H1 (cell line): ENCODE results near the gene LIN37. TPM values are rescaled to one million over a fixed set of nuclear protein-coding genes. Genes with fewer than 3 reads are reported as not detected.

Experiments
- CTCF ChIA-PET: fragments of 300-600 bp; sonication (Branson Sonifier 250); formaldehyde crosslinking; loops from one replicate; lab custom pipeline; 2021; ENCODE audit not compliant: partially characterized antibody; lab: Charles Lee
- POLR2A ChIA-PET: fragments of 300-600 bp; sonication (Branson Sonifier 250); formaldehyde crosslinking; loops from one replicate; lab custom pipeline; 2021; ENCODE audit warnings: inconsistent platforms; ENCODE audit not compliant: partially characterized antibody; lab: Charles Lee
- DNase-seq, 2 experiments: peaks; one replicate each; pipeline versions ENCODE4 v3.0.0 to v3.0.0-alpha.2; 2010 to 2022; ENCODE audit warnings: low spot score in 2 of 2, low read depth in 1 of 2, mixed read lengths in 1 of 2
- FAIRE-seq: peaks from 2 replicates; lab custom pipeline; 2011; peaks lifted over from hg19 to GRCh38; lab: Jason Lieb, UNC
- H2AFZ ChIP-seq: 2 replicates; pipeline ENCODE4 v1.8.1; 2012; ENCODE audit warnings: low read length, inconsistent platforms
- H2AK5ac ChIP-seq: 2 replicates; pipeline ENCODE4 v1.6.1; 2013; ENCODE audit warnings: low read depth, low read length
- H2BK120ac ChIP-seq: replicated peaks from 2 replicates; pipeline ENCODE3; 2013; ENCODE audit warnings: low read depth, low read length, inconsistent platforms
- H2BK12ac ChIP-seq: 2 replicates; pipeline ENCODE4 v1.6.1; 2013; ENCODE audit warnings: low read depth, low read length
- H2BK15ac ChIP-seq: 2 replicates; pipeline ENCODE4 v1.6.1; 2013; ENCODE audit warnings: low read length
- H2BK20ac ChIP-seq: 2 replicates; pipeline ENCODE4 v1.6.1; 2013; ENCODE audit warnings: low read length
- H2BK5ac ChIP-seq: 2 replicates; pipeline ENCODE4 v1.6.1; 2013; ENCODE audit warnings: low read depth, low read length
- H3K14ac ChIP-seq: 2 replicates; pipeline ENCODE4 v1.6.1; 2013; ENCODE audit warnings: inconsistent platforms; ENCODE audit not compliant: insufficient read length
- H3K18ac ChIP-seq: 2 replicates; pipeline ENCODE4 v1.6.1; 2013; ENCODE audit warnings: low read length; ENCODE audit errors: extremely low read depth
- H3K23ac ChIP-seq: 2 replicates; pipeline ENCODE4 v1.6.1; 2013; ENCODE audit warnings: inconsistent platforms; ENCODE audit not compliant: insufficient read length
- H3K23me2 ChIP-seq: 2 replicates; pipeline ENCODE4 v1.6.1; 2013; ENCODE audit warnings: low read depth, low read length
- H3K27ac ChIP-seq: 2 replicates; pipeline ENCODE4 v1.6.1; 2011; ENCODE audit warnings: low read depth, low read length, inconsistent platforms
- H3K27me3 ChIP-seq, 4 experiments: replicated peaks in 1 of 4; 1 replicate in 1 of 4; 2 replicates in 3 of 4; pipeline versions ENCODE4 v1.6.1 to v1.8.1; 2011 to 2013; ENCODE audit warnings: low read length in 3 of 4, mild to moderate bottlenecking in 3 of 4, inconsistent platforms in 2 of 4, mixed read lengths in 2 of 4, moderate library complexity in 1 of 4; ENCODE audit not compliant: control insufficient read depth in 3 of 4, insufficient read depth in 3 of 4; ENCODE audit errors: extremely low read depth in 1 of 4
- H3K36me3 ChIP-seq, 4 experiments: 2 replicates each; pipeline versions ENCODE4 v1.6.1 to v1.8.1; 2011 to 2013; ENCODE audit warnings: mild to moderate bottlenecking in 4 of 4, low read length in 3 of 4, moderate library complexity in 2 of 4, control low read depth in 1 of 4, inconsistent platforms in 1 of 4; ENCODE audit not compliant: insufficient read depth in 4 of 4, control insufficient read depth in 2 of 4
- H3K4ac ChIP-seq: replicated peaks from 2 replicates; pipeline ENCODE3; 2013; ENCODE audit warnings: low read length, low read depth, mixed read lengths, inconsistent platforms; ENCODE audit not compliant: insufficient read length
- H3K4me1 ChIP-seq, 4 experiments: replicated peaks in 1 of 4; 1 replicate in 1 of 4; 2 replicates in 3 of 4; pipeline versions ENCODE4 v1.6.1 to v1.8.1; 2011 to 2013; ENCODE audit warnings: low read length in 3 of 4, inconsistent platforms in 2 of 4, mixed read lengths in 1 of 4; ENCODE audit not compliant: insufficient read depth in 4 of 4, control insufficient read depth in 3 of 4
- H3K4me2 ChIP-seq, 2 experiments: 2 replicates each; pipeline versions ENCODE4 v1.6.1 to v1.8.1; 2011 to 2013; ENCODE audit warnings: low read depth in 2 of 2, low read length in 2 of 2, control low read depth in 1 of 2, inconsistent platforms in 1 of 2, mild to moderate bottlenecking in 1 of 2; ENCODE audit not compliant: insufficient read depth in 1 of 2
- H3K4me3 ChIP-seq, 4 experiments: fragments of 200-600, 300-600 bp in 1 of 4; sonication (generic), shearing (Covaris generic), sonication (Bioruptor Twin) in 1 of 4; 2 replicates each; pipeline versions ENCODE4 v1.5.1 to v1.8.1; 2011 to 2016; ENCODE audit warnings: low read length in 4 of 4, low read depth in 3 of 4, control low read depth in 2 of 4, inconsistent platforms in 2 of 4, mild to moderate bottlenecking in 2 of 4, mixed read lengths in 1 of 4, moderate library complexity in 1 of 4; ENCODE audit not compliant: insufficient read depth in 2 of 4; ENCODE audit errors: extremely low read depth in 1 of 4
- H3K56ac ChIP-seq: replicated peaks from 2 replicates; pipeline ENCODE3; 2013; ENCODE audit warnings: low read depth, mild to moderate bottlenecking, mixed read lengths, low read length, inconsistent platforms; ENCODE audit not compliant: insufficient read length
- H3K79me1 ChIP-seq: 2 replicates; pipeline ENCODE4 v1.6.1; 2013; ENCODE audit warnings: low read depth, low read length, control low read depth
- H3K79me2 ChIP-seq, 2 experiments: 2 replicates each; pipeline versions ENCODE4 v1.6.1 to v1.8.1; 2012 to 2013; ENCODE audit warnings: low read length in 2 of 2, mild to moderate bottlenecking in 2 of 2, inconsistent platforms in 1 of 2; ENCODE audit not compliant: insufficient read depth in 2 of 2, control insufficient read depth in 1 of 2
- H3K9ac ChIP-seq, 4 experiments: replicated peaks in 1 of 4; 1 replicate in 1 of 4; 2 replicates in 3 of 4; pipeline versions ENCODE4 v1.6.1 to v1.8.1; 2011 to 2013; ENCODE audit warnings: low read depth in 3 of 4, low read length in 3 of 4, control low read depth in 2 of 4, mild to moderate bottlenecking in 2 of 4, moderate library complexity in 2 of 4, inconsistent platforms in 1 of 4; ENCODE audit errors: extremely low read depth in 1 of 4
- H3K9me3 ChIP-seq, 2 experiments: 2 replicates each; pipeline versions ENCODE4 v1.6.1 to v1.8.1; 2012 to 2013; ENCODE audit warnings: mild to moderate bottlenecking in 2 of 2, moderate library complexity in 2 of 2, control low read depth in 1 of 2, inconsistent platforms in 1 of 2, low read depth in 1 of 2, low read length in 1 of 2, mixed read lengths in 1 of 2; ENCODE audit not compliant: insufficient read depth in 2 of 2
- H4K20me1 ChIP-seq, 2 experiments: replicated peaks in 1 of 2; 2 replicates each; pipeline versions ENCODE3 to v1.8.1; 2011 to 2013; ENCODE audit warnings: inconsistent platforms in 2 of 2, low read length in 2 of 2, mild to moderate bottlenecking in 1 of 2; ENCODE audit not compliant: insufficient read depth in 2 of 2, control insufficient read depth in 1 of 2
- H4K5ac ChIP-seq: 2 replicates; pipeline ENCODE4 v1.6.1; 2013; ENCODE audit warnings: low read length, low read depth, mixed read lengths, inconsistent platforms; ENCODE audit not compliant: insufficient read length
- H4K8ac ChIP-seq: 2 replicates; pipeline ENCODE4 v1.8.0; 2013; ENCODE audit warnings: mild to moderate bottlenecking, moderate library complexity, low read length, inconsistent platforms; ENCODE audit not compliant: insufficient read depth; ENCODE audit errors: extremely low read depth
- H4K91ac ChIP-seq: replicated peaks from 2 replicates; pipeline ENCODE3; 2013; ENCODE audit warnings: low read length, mixed read lengths, inconsistent platforms; ENCODE audit not compliant: insufficient read length
- CEBPB ChIP-seq: IDR thresholded peaks from 2 replicates; pipeline ENCODE4 v1.6.1; 2012; ENCODE audit warnings: low read depth, low read length
- CTCF ChIP-seq, 3 experiments: IDR thresholded peaks; 1 replicate in 2 of 3; 2 replicates in 1 of 3; pipeline versions ENCODE4 v1.5.1 to v1.6.1; 2011; ENCODE audit warnings: low read length in 3 of 3, mild to moderate bottlenecking in 3 of 3, inconsistent platforms in 2 of 3, low read depth in 1 of 3, moderate library complexity in 1 of 3; ENCODE audit not compliant: insufficient read depth in 1 of 3; ENCODE audit errors: control extremely low read depth in 1 of 3
- EGR1 ChIP-seq: IDR thresholded peaks from 2 replicates; pipeline ENCODE4 v1.6.1; 2011; ENCODE audit warnings: low read depth, low read length, borderline replicate concordance
- GABPA ChIP-seq: IDR thresholded peaks from 2 replicates; pipeline ENCODE4 v1.6.1; 2011; ENCODE audit warnings: mild to moderate bottlenecking, low read length, moderate library complexity, borderline replicate concordance; ENCODE audit not compliant: insufficient read depth
- NANOG ChIP-seq: IDR thresholded peaks from 2 replicates; pipeline ENCODE4 v1.6.1; 2011; ENCODE audit warnings: low read length, low read depth, mild to moderate bottlenecking, inconsistent platforms; ENCODE audit not compliant: insufficient read depth, poor library complexity, severe bottlenecking
- RBBP5 ChIP-seq: IDR thresholded peaks from 2 replicates; pipeline ENCODE4 v1.7.1; 2012; ENCODE audit warnings: low read depth, mild to moderate bottlenecking, inconsistent platforms, low read length, moderate library complexity, borderline replicate concordance
- SP1 ChIP-seq: IDR thresholded peaks from 2 replicates; pipeline ENCODE4 v1.6.1; 2011; ENCODE audit warnings: low read depth, low read length
- TBP ChIP-seq: IDR thresholded peaks from 2 replicates; pipeline ENCODE4 v1.6.1; 2011; ENCODE audit warnings: low read depth, low read length, improper control_type of control experiment
- WGBS, 2 experiments: shearing (Covaris generic) in 1 of 2; methylation state at CpG; one replicate each; pipeline versions ENCODE4 v1.1.6 to v1.1.7; 2013 to 2015; ENCODE audit warnings: low lambda C conversion rate in 2 of 2, mixed read lengths in 2 of 2, inconsistent platforms in 1 of 2, low coverage in 1 of 2, missing lambda C conversion rate in 1 of 2; ENCODE audit not compliant: insufficient replicate concordance in 2 of 2, insufficient coverage in 1 of 2, insufficient read length in 1 of 2; ENCODE audit errors: extremely low coverage in 1 of 2, missing lambda C conversion rate in 1 of 2; 5-methylcytosine and 5-hydroxymethylcytosine counted together
- polyA plus RNA-seq, 7 experiments: library from polyadenylated mRNA; depleted of rRNA in 3 of 7; stranded (reverse) in 5 of 7; unstranded in 2 of 7; fragments of >200 nt in 5 of 7; fragments of 200-250 nt in 2 of 7; gene quantifications; 1 replicate in 5 of 7; 2 replicates in 1 of 7; 4 replicates in 1 of 7; pipeline versions ENCODE4 v1.2.1 to v1.2.3, GENCODE V29; 2011 to 2013; ENCODE audit warnings: missing spikeins in 2 of 7, mixed read lengths in 2 of 7
- total RNA-seq: library from RNA; stranded (reverse); fragmentation: NEBNext Ultra II Directional; extraction: Animal tissue kit (Norgen Biotek cat#: 25700); gene quantifications from 2 replicates; pipeline ENCODE4 v1.2.1, GENCODE V29; 2021

LIN37 gene
- total and polyA plus RNA-seq, 2 of the 8 experiments (the other 6 are each of a cell fraction or from before 2014, with no cell fraction given), result 3.8 to 9.8 TPM

DNA sequence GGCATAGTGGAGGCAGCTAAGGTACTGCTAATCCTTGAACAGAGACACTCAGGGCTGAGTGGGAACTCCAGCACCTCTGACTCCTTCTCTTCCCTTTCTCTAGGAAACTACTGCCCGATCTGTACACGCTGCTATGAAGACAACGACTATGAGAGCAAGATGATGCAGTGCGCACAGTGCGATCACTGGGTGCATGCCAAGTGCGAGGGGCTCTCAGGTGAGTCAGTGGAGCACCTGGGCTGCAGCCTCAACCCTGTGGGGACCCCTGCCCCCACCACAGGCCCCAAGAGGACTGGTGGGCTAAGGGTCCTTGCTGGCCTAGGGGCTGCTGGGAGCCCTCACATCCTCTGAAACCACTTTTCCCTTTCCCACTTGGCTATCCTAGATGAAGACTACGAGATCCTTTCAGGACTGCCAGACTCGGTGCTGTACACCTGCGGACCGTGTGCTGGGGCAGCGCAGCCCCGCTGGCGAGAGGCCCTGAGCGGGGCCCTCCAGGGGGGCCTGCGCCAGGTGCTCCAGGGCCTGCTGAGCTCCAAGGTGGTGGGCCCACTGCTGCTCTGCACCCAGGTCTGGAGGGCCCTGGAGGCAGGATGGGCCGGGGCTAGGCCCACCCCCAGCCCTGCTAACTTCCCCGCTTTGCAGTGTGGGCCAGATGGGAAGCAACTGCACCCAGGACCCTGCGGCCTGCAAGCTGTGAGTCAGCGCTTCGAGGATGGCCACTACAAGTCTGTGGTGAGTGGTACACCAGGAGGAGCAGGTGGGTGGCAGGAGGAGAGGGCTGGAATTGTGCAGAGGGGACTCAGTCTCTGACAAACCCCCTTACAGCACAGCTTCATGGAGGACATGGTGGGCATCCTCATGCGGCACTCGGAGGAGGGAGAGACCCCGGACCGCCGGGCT is 21.1 kb upstream of the LIN37 start:
- no peak overlapping the region for H4K5ac ChIP-seq
- H2BK15ac ChIP-seq, result no peak overlapping the region
- no peak overlapping the region for H3K27ac ChIP-seq
- H3K9me3 ChIP-seq, result no peaks in the 10 kb centered on the region
- no peaks in the 10 kb centered on the region; a peak in 1 of 4 replicates for H3K79me2 ChIP-seq
- H3K27me3 ChIP-seq, result no peaks in the 10 kb centered on the region
- H2AFZ ChIP-seq, result no peak overlapping the region
- no peak overlapping the region for H3K56ac ChIP-seq
- H3K4ac ChIP-seq, result no peak overlapping the region
- no peak overlapping the region for H3K23ac ChIP-seq
- no peak overlapping the region for H2BK5ac ChIP-seq
- ChIA-PET CTCF (interaction anchor here (1.1 to 11.8 kb wide), 3 partner anchors 11 to 35 kb away, joined by 3 to 80 read pairs (median 7); partner anchors contain the start of gene IGFLR1), POLR2A (interaction anchor here (1.3 to 6.1 kb wide), 5 partner anchors 9 to 19 kb away, joined by 3 to 39 read pairs (median 12); partner anchors contain the start of genes KMT2B, PSENEN and U2AF1L4)
- no peak overlapping the region for H2BK120ac ChIP-seq
- H3K4me3 ChIP-seq, result no peak overlapping the region
- H3K36me3 ChIP-seq, result peaks cover 45 to 83% (median 82%) of the 10 kb centered on the region in 4 experiments
- no peak overlapping the region for H2BK20ac ChIP-seq
- no peaks in the 10 kb centered on the region for H3K79me1 ChIP-seq
- no peak overlapping the region for H3K18ac ChIP-seq
- H2BK12ac ChIP-seq, result no peak overlapping the region
- H2AK5ac ChIP-seq, result no peak overlapping the region
- no peaks in the 10 kb centered on the region for H3K4me1 ChIP-seq
- DNase-seq, result no peak
- 97% methylated on average over 20 of the region's 25 CpGs; no CpG with 5 or more reads in 1 of the 2 experiments for WGBS, 2 experiments
- no peak overlapping the region for H4K91ac ChIP-seq
- no peak overlapping the region for H3K4me2 ChIP-seq
- peaks cover 12 to 18% of the 10 kb centered on the region in 2 experiments for H4K20me1 ChIP-seq
- H3K14ac ChIP-seq, result no peak overlapping the region
- H3K9ac ChIP-seq, result no peak overlapping the region
- FAIRE-seq, result no peak
- no peaks in the 10 kb centered on the region for H3K23me2 ChIP-seq
- H4K8ac ChIP-seq, result no peak overlapping the region
- no peak for TF ChIP-seq CEBPB
- no peak for TF ChIP-seq CTCF (IDR thresholded peaks at IDR 0.05; ENCODE audit: control extremely low read depth in 1 of 3, insufficient read depth in 1 of 3, low read depth in 1 of 3, low read length in 3 of 3)
- no peak for TF ChIP-seq RBBP5
- no peak for TF ChIP-seq NANOG
- no peak for TF ChIP-seq SP1
- TF ChIP-seq EGR1, result no peak
- TF ChIP-seq TBP, result no peak
- TF ChIP-seq GABPA, result no peak
